ENCODE measurements around the gene ASMT.
"Not testable (repeated sequence)": the region's sequence is repeated elsewhere in the genome, so short reads cannot be mapped to it uniquely, and the experiment has no call there.

The ASMT gene

DNA sequence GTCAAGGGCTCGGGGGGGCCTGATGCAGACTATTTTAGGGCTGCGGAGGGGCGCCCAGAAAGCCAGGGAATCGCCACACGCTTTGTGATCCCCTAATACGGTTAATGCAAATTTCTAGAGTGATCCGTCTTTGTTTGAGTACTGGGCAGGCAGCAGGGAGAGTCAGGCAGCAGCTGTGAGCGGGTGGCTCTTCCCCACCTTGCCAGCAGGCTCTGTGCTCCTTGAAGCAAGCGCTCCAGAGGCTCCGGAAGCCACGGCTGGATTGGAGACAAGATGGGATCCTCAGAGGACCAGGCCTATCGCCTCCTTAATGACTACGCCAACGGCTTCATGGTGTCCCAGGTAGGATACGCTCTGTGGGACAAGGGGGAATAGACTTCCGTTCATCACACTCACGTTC is at the start of gene ASMT:
TSS of gene ASMT (plus strand) at position 133 of the 400 bp plus-strand sequence. CDS start at position 274, 141 bp downstream.
- no peak for DNase-seq

- not testable (repeated sequence) for DNase-seq
Observed at GRCh38 chrX:1574181-1574580, 40.7 kb upstream of the ASMT start.

DNA sequence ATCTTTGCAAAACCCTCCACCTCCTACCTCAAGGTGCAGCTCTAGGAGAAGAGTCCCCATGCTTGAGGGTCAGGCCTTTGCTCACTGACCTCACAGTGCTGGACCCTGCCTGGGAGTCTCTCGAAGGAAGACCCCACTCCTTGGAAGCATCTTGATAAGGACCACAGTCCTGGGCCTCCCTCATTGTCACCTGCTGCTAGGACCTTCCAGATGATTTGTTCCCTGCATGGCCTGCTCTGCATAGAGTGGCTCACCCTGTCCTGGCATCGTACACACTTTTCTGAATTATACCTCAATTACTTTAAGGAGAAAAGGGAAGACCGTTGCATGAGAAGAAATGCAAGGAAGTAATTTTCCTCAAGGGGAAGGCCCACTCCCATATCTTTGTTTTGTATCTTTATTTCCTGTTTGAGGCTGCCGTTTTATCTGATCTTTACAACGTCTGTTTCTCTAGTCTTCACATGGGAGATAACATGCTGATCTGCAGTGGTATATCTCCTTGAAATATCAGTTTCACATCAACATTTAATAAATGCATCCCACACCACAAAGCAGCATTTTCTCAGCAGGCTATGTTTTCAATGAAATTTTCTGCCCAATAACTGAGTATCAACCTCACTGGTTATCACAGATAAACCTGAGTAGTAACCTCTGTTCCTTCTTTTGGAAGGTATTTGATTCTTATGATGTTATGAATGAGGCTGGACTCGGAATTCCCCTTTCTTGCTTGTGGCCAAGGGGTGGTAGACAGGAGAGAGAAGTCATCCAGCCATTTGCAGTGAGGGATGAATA is 38.5 kb upstream of the ASMT start:
- DNase-seq = no peak

DNA sequence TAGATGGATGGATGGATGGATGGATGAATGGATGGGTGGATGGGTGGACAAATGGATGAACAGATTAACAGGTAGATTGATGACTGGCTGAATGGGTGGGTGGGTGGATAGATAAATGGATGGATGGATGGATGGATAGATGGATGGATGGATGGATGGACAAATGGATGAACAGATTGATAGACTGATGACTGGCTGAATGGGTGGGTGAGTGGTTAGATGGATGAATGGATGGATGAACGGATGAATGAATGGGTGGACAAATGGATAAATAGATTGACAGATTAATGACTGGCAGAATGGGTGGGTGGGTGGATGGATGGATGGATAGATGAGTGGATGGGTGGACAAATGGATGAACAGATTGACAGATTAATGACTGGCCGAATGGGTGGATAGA is 37.0 kb upstream of the ASMT start:
- no peak for DNase-seq

GRCh38 chrX:1578511-1579173 is 36.2 kb upstream of the ASMT start:
- DNase-seq = no peak

DNA sequence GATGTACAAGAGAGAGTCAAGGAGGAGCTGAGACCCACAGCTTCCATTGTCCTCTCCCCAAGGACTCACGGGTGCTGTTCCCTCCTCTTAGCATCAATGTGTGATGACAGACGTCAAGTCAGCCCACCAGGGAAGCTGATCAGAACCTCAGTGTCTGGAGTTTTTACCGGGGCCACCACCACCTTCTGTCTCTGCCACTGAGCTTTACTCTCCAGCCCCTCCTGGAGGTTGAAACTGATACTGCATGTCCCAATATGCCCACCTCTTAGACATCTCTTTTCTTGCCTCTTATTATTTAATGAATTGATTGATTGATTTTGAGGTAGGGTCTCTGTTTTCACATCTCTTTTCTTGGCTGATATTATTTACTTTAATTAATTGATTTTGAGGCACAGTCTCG is 33.7 kb upstream of the ASMT start:
- DNase-seq = peak; percentile 5

GRCh38 chrX:1582686-1583437 is 32.0 kb upstream of the ASMT start:
- no peak for DNase-seq

GRCh38 chrX:1584237-1585011 is 30.4 kb upstream of the ASMT start:
- no peak for DNase-seq

DNA sequence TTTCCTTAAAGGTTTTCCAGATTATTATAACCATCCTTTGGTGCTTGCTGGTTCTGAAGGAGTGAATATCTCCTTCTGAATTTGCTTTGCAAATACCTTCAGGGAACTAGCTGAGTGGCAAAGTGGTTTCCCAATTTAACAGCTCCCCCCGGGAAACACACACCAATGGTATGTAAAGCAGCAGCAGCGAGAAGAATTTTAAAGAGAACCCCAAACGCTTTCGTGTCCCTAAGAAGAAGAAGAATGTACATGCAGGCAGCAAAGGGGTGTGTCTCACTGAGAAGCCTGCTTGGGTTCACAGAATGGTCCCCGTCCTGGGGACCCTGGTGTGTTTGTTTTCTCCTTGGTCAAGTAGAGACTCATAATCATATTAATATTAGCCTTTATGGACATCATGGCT is 27.7 kb upstream of the ASMT start:
- DNase-seq = no peak

DNA sequence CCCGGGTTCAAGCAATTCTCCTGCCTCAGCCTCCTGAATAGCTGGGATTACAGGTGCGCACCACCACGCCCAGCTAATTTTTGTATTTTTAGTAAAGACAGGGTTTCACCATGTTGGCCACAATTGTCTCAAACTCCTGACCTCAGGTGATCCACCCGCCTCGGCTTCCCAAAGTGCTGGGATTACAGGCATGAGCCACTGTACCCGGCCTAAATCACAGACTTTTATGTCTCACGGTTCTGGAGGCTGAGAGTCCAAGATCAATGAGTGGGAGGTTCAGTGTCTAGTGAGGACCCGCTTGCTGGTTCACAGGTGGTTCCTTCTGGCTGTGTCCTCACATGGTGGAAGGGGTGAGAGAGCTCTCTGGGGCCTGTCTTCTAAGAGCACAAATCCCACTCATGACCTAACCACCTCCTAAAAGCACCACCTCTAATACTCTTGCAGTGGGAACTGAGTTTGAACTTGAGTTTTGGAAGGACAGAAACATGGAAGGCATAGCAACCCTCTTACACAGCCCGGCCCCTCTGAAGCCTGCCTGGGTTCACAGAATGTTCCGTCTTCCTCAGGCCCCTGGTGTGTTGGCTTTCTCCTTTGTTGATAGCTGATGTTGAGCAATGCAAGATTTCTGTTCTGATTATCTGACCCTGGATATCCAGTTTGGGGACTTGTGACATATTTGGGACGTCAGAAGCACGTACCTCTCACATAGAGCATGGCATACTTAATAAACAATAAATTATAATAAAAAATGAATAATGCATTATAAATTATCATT is 25.3 kb upstream of the ASMT start:
- no peak for DNase-seq

GRCh38 chrX:1591102-1591862 is 23.6 kb upstream of the ASMT start, which contains the start of gene AKAP17A:
TSS of gene AKAP17A (plus strand) at chrX:1591604. CDS start at chrX:1593463, 1,859 bp downstream.
- DNase-seq = peak; percentile 83

DNA sequence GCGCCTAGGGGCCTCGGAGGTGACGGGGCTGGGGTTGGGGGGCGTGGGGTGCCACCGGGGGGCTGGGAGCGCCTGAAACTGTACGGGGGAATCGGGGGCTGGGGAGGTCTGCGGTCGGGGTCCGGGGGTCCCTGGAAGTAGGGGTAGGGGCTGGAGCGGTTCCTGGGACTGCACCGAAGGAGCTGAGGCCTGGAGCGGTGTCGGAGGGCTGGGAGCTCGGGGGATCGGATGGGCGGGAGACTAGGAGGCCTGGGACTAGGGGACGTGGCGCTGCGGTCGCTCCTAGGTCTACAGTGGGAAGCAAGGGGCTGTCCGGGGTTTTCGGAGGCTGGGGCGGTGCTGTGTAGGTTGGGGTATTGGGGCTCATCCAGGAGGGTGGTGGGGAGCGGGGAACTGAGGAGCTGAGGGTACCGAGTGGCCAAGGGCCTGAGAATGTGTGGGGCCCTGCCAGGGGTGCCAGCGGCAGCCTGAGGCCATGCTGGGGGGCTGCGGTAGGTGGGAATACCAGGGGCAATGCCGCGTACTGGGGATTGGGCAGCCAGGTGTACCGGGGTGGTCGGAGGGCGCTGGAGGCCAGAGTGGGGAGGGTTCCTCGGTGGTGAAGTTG is 22.9 kb upstream of the ASMT start:
- DNase-seq = no peak

DNA sequence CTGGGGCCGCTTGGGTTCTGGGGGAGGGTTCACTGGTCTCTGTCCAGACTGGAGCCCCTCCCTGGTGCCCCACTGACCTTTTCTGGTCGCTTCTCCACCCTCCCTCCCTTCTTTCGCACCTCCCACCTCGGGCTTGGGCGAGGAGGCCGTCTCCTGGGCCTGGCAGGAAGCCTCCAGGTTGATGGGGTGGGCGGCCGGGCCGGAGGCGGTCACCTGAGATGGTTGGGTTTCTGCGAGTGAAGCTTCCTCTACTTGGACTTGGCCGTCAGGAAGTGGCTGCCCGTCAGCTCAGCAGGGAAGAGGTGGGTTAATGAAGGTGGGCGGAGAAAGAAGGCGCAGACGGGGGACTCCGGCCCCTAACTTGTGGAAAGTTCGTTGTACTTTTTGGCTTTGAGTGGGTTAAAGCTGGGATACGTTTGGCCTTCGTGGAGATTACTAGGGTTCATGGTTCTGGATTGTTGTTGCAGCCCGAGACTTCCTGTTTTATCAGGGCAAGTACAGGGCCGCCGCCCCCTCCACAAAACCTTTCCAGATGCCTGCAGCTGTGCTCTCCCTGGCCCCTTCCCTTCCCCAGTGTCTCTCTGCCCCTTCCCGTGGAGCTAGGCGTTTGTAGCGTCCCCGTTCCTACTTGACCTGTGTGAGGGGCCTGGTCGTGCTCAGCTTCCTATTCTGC is 22.3 kb upstream of the ASMT start:
- no peak for DNase-seq

- no peak for DNase-seq
Observed at GRCh38 chrX:1593286-1594271, 21.3 kb upstream of the ASMT start.

GRCh38 chrX:1595711-1596060 is 19.2 kb upstream of the ASMT start:
- DNase-seq = no peak

GRCh38 chrX:1596676-1597344 is 18.0 kb upstream of the ASMT start:
- no peak for DNase-seq

DNA sequence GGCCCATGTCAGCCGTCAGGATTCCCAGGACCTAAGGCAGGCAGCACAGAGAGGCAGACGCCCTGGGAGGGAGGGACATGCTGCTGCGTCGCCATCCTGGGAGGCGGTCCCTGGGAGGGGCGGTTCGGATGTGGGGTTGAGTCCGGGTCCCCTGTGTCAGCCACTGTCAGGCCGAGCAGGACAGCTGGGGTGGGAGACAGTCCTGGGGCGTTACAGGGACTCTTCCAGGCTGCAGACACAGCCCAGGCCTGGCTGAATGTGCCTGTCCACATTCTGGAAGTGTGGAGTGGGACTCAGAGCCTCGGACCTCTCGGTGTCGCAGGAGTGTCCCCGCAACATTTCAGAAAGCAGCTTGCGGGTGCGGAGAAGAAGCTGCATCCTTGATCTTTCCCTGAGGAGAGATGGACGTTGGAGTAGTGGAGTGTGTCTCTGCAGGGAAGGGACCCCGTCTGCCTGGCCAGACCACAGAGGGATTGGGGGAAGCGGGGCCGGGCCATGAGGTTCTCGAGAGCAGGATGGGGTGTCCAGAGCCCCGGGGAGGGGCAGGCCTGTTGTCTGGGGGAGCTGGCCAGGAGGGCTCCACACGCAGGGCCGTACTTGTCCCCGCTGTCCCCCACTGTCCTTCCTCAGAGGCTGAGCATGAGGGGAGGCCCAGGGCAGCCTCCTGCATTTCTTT is 17.4 kb upstream of the ASMT start:
- no peak for DNase-seq
